ENCODE data around the gene MACROD1.

GRCh38 chr11:64026575-64027205 lies 139.2 kb downstream of the MACROD1 start:
- TF ChIP-seq NFE2L1 (tag; IDR thresholded peaks at IDR 0.05; ENCODE audit: borderline replicate concordance, low read depth) (no peak), MYNN (IDR thresholded peaks at IDR 0.05) (no peak), MYNN (CRISPR knock-in tag; IDR thresholded peaks at IDR 0.05) (no peak), EZH2 (IDR thresholded peaks at IDR 0.05; ENCODE audit: borderline replicate concordance, low read depth, low read length) (no peak), SAP30 (IDR thresholded peaks at IDR 0.05; ENCODE audit: borderline replicate concordance, insufficient read depth, low read depth, low read length, poor library complexity, severe bottlenecking) (no peak), ZNF830 (CRISPR knock-in tag; IDR thresholded peaks at IDR 0.05) (no peak), TFE3 (CRISPR knock-in tag; IDR thresholded peaks at IDR 0.05) (no peak), HNRNPUL1 (IDR thresholded peaks at IDR 0.05; ENCODE audit: low read length) (no peak), CTCF (IDR thresholded peaks at IDR 0.05 in 2 of 3, conservative IDR thresholded peaks at IDR 0.05 in 1 of 3; ENCODE audit: insufficient read depth in 2 of 3, low read depth in 1 of 3, low read length in 3 of 3) (no peak), TCF7 (IDR thresholded peaks at IDR 0.05; ENCODE audit: borderline replicate concordance) (no peak), ZZZ3 (IDR thresholded peaks at IDR 0.05) (no peak)
